ENCODE results near the gene PEX6.

PEX6 gene

GRCh38 chr6:42936398-42936797 is 42.6 kb downstream of the PEX6 start:
- peaks cover 43% of the 10 kb centered on the region for H3K79me2 ChIP-seq (ENCODE audit: low read length)
- H3K9me2 ChIP-seq (replicated peaks; ENCODE audit: insufficient read depth, low read length), result no peaks in the 10 kb centered on the region
- no peak overlapping the region for H3K4me2 ChIP-seq (ENCODE audit: low read depth, low read length)
- H2AFZ ChIP-seq (ENCODE audit: low read length), result no peak overlapping the region
- no peak for DNase-seq
- no peaks in the 10 kb centered on the region for H3K4me1 ChIP-seq (ENCODE audit: low read length)
- no peaks in the 10 kb centered on the region for H3F3A ChIP-seq (ENCODE audit: insufficient read depth, low read length)
- H3K9ac ChIP-seq (ENCODE audit: low read length), result no peak overlapping the region
- TF ChIP-seq EZH2 (optimal IDR thresholded peaks at IDR 0.05; ENCODE audit: low read depth, low read length) (no peak), EZH2phosphoT487 (IDR thresholded peaks at IDR 0.05; ENCODE audit: low read length) (no peak)
- TF ChIP-seq, protein P1, sequence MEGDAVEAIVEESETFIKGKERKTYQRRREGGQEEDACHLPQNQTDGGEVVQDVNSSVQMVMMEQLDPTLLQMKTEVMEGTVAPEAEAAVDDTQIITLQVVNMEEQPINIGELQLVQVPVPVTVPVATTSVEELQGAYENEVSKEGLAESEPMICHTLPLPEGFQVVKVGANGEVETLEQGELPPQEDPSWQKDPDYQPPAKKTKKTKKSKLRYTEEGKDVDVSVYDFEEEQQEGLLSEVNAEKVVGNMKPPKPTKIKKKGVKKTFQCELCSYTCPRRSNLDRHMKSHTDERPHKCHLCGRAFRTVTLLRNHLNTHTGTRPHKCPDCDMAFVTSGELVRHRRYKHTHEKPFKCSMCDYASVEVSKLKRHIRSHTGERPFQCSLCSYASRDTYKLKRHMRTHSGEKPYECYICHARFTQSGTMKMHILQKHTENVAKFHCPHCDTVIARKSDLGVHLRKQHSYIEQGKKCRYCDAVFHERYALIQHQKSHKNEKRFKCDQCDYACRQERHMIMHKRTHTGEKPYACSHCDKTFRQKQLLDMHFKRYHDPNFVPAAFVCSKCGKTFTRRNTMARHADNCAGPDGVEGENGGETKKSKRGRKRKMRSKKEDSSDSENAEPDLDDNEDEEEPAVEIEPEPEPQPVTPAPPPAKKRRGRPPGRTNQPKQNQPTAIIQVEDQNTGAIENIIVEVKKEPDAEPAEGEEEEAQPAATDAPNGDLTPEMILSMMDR (IDR thresholded peaks at IDR 0.05; ENCODE audit: low read length), result no peak
- no peak overlapping the region for H3K4me3 ChIP-seq (ENCODE audit: low read length)
- H3K9me3 ChIP-seq (replicated peaks; ENCODE audit: insufficient read depth, low read length), result no peaks in the 10 kb centered on the region
- H3K27ac ChIP-seq (ENCODE audit: low read length), result no peak overlapping the region
- H3K27me3 ChIP-seq (replicated peaks; ENCODE audit: insufficient read depth, low read length), result no peaks in the 10 kb centered on the region
- H4K20me1 ChIP-seq (ENCODE audit: insufficient read depth, low read length), result no peaks in the 10 kb centered on the region; the same call in 1 of the 2 replicates
- peaks cover 5% of the 10 kb centered on the region; the same call in 1 of the 2 replicates for H3K36me3 ChIP-seq (replicated peaks; ENCODE audit: insufficient read depth, low read length)

- Histone ChIP-seq H3F3A (ENCODE audit: insufficient read depth, low read length) (peaks cover 4% of the 10 kb centered on the region), H3K9me3 (replicated peaks; ENCODE audit: insufficient read depth, low read length) (no peaks in the 10 kb centered on the region), H3K4me3 (ENCODE audit: low read length) (no peak overlapping the region), H2AFZ (ENCODE audit: low read length) (no peak overlapping the region), H4K20me1 (ENCODE audit: insufficient read depth, low read length) (no peaks in the 10 kb centered on the region; the same call in 1 of the 2 replicates), H3K27ac (ENCODE audit: low read length) (no peak overlapping the region), H3K9ac (ENCODE audit: low read length) (no peak overlapping the region), H3K4me1 (ENCODE audit: low read length) (0 out of 2 replicates have a peak, but pooled peaks cover 4% of the 10 kb centered on the region), H3K4me2 (ENCODE audit: low read depth, low read length) (no peak overlapping the region), H3K36me3 (replicated peaks; ENCODE audit: insufficient read depth, low read length) (peaks cover 5% of the 10 kb centered on the region; the same call in 1 of the 2 replicates), H3K27me3 (replicated peaks; ENCODE audit: insufficient read depth, low read length) (no peaks in the 10 kb centered on the region), H3K9me2 (replicated peaks; ENCODE audit: insufficient read depth, low read length) (no peaks in the 10 kb centered on the region), H3K79me2 (ENCODE audit: low read length) (peaks cover 54% of the 10 kb centered on the region)
- no peak for DNase-seq
- no peak for TF ChIP-seq EZH2phosphoT487 (IDR thresholded peaks at IDR 0.05; ENCODE audit: low read length)
- no peak for TF ChIP-seq EZH2 (optimal IDR thresholded peaks at IDR 0.05; ENCODE audit: low read depth, low read length)
- TF ChIP-seq, protein P1 (IDR thresholded peaks at IDR 0.05; ENCODE audit: low read length), result no peak
Measured at GRCh38 chr6:42935322-42935721, 43.7 kb downstream of the PEX6 start.

DNA sequence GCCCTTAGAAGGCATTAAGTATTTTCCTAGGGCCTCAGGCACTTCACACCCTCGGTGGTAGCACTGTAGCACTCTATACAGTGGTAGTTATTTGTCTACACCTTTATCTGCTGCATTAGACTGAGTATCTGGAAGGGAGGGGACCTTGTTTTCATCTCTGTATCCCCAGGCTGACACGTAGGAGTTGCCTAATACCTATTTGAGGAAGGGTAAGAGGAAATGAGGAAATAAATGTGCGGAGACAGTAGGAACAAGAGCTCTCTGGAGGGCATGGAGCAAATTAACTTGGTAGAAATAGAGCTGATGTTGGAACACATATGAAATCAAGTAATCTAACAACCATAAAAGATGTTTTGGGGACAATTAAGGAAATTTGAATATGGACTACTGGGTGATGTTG is 45.8 kb downstream of the PEX6 start:
- no peaks in the 10 kb centered on the region for H3K9me2 ChIP-seq (replicated peaks; ENCODE audit: insufficient read depth, low read length)
- no peaks in the 10 kb centered on the region; the same call in 1 of the 2 replicates for H4K20me1 ChIP-seq (ENCODE audit: insufficient read depth, low read length)
- H3K4me3 ChIP-seq (ENCODE audit: low read length), result no peak overlapping the region
- no peaks in the 10 kb centered on the region for H3K9me3 ChIP-seq (replicated peaks; ENCODE audit: insufficient read depth, low read length)
- peaks cover 57% of the 10 kb centered on the region for H3K79me2 ChIP-seq (ENCODE audit: low read length)
- TF ChIP-seq, protein P1 (IDR thresholded peaks at IDR 0.05; ENCODE audit: low read length), result no peak
- no peak for TF ChIP-seq EZH2phosphoT487 (IDR thresholded peaks at IDR 0.05; ENCODE audit: low read length)
- no peak for TF ChIP-seq EZH2 (optimal IDR thresholded peaks at IDR 0.05; ENCODE audit: low read depth, low read length)
- no peaks in the 10 kb centered on the region for H3K27me3 ChIP-seq (replicated peaks; ENCODE audit: insufficient read depth, low read length)
- H3K9ac ChIP-seq (ENCODE audit: low read length), result no peak overlapping the region
- no peak for DNase-seq
- H3K4me2 ChIP-seq (ENCODE audit: low read depth, low read length), result no peak overlapping the region
- 0 out of 2 replicates have a peak, but pooled peaks cover 4% of the 10 kb centered on the region for H3K4me1 ChIP-seq (ENCODE audit: low read length)
- peaks cover 5% of the 10 kb centered on the region; the same call in 1 of the 2 replicates for H3K36me3 ChIP-seq (replicated peaks; ENCODE audit: insufficient read depth, low read length)
- no peak overlapping the region for H2AFZ ChIP-seq (ENCODE audit: low read length)
- H3F3A ChIP-seq (ENCODE audit: insufficient read depth, low read length), result peaks cover 24% of the 10 kb centered on the region
- no peak overlapping the region for H3K27ac ChIP-seq (ENCODE audit: low read length)

All from MM.1S (cell line).